HG02870 (cell line): ENCODE measurements around the gene HEATR5A.
"Not testable (repeated sequence)": the region's sequence is repeated elsewhere in the genome, so short reads cannot be mapped to it uniquely, and the experiment has no call there.

Experiments used
- ATAC-seq: cut with Tn5 transposase; IDR thresholded peaks from one replicate; pipeline ENCODE4 v1.9.1; 2021; ENCODE audit warnings: mild to moderate bottlenecking, moderate library complexity; ENCODE audit not compliant: unreplicated experiment

The HEATR5A gene

DNA sequence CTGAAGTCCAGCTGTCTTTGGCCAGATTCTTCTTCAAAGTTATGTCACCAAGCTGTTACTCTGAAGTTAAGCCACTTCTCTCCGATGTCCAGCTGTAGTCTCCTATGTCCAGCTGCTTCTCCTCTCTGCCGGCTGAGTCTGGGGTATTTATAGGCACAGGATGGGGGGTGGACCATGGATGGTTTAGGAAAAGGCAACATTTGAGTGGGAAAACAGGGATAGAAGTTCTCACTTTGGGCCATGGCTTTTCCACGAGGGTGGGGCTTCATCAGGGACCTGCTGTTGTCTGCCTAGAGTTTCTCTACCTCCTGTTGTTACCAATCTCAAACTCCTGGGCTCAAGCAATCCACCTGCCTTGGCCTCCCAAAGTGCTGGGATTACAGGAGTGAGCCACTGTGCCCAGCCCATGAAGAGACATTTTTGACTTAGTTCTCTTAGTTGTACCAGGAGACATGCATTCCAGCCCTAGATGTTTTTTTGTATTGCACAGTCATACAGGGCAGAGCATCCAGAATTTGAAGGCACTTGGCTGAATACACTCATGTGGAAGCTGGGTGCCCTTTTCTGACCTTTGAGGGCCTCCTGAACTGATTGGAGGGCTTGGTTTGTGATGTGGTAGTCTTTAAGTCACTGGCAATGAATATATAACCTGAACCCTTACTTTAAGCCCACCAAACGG, 132.9 kb downstream of the HEATR5A start:
- no peak for ATAC-seq

- ATAC-seq, result no peak
These were observed 133.7 kb downstream of the HEATR5A start for GRCh38 chr14:31286456-31287293.

DNA sequence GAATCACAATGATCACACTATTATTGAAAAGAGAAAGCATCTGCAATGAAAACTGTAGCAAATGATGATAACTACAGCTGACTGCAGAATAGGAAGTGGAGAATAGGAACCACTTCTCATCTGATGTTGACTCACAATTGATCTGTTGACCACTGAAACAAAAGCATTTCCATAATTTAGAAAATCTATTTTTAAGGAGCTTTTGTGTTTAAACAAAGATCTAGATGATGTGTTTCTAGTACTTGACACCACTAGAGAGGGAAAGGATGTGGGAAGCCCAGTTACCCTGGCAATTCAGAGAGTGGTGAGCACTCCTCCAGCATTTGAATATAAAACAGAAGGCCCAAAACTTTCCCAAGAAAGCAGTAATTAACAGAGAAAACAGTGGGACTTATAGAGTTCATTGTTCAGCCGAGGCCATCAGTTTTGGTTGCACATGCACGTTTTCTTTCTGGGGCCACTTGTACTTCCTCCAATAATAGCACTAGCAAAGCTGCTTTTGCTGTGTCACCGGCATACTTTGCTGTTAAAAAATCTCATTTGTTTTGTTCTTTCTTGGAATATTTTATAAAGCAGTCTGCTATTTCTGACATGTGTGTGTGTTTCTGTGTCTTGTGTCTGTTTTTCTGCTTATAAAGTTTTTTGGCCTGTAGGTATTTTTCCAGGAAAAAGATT, 136.6 kb downstream of the HEATR5A start:
- ATAC-seq, result peak; percentile 78

DNA sequence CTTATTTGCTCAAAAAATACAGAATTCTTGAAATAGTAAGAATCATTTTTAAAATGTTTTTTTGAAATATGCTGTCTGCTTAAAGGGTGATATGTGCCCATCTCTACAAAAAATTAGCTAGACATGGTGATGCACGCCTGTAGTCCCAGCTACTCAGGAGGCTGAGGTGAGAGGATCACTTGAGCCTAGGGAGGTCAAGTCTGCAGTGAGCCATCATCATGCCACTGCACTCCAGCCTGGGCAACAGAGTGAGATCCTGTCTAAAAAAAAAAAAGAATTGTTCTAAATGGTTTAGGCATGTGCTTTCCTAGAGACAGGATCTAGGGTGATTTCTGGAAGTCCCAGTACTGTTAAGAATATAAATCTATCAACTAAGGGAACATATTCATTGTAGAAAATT, 137.2 kb downstream of the HEATR5A start:
- ATAC-seq, result no peak

- no peak for ATAC-seq
These were observed 139.5 kb downstream of the HEATR5A start for GRCh38 chr14:31280871-31281220.

DNA sequence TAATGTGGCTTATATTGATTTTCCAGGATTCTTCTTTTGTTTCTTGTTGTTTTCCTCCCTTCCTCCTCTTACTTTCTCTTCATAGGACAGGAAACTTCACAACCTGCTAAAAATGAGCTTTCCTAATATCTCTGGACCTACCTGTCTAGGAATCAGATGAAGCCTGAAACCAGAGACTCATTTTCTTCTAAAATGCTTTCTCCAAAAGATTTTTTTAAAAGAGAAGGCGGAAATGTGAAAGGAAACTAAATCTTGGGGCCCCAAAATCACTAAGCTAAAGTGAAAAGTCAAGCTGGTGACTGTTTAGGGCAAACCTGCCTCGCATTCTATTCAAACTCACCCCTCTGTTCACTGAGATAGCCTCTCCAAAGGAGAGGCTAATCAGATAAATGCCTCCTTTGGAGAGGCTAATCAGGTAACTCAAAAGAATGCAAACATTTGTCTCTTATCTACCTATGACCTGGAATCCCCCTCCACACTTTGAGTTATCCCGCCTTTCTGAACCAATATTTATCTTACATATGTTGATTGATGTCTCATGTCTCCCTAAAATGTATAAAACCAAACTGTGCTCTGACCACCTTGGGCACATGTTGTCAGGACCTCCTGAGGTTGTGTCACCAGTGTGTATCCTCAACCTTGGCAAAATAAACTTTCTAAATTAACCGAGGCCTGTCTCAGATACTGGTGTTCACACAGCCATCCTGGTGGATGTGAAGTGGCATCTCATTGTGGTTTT, 140.0 kb downstream of the HEATR5A start:
- no peak for ATAC-seq

GRCh38 chr14:31278883-31279282, 141.5 kb downstream of the HEATR5A start:
- ATAC-seq, result no peak

DNA sequence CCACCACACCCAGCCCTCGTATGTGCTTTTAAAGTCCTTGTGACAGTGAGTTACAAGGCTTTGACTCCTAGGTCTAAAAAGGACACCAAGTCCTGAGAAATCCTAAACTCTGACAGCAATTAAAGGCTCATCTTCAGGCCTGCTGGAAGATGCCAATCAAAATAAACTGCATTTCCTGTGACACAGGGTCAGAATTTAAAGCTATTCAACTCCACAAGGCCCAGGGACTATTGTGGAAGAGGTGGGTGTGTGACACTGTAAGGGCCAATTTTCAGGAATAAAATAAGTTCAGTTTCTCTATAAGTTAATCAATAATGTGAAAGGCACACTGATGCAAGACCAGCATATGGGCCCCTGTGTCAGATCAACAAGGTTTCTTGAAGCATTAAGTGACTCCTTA, 143.3 kb downstream of the HEATR5A start:
- no peak for ATAC-seq

- not testable (repeated sequence) for ATAC-seq
These were observed 143.9 kb downstream of the HEATR5A start for GRCh38 chr14:31276417-31276816.

GRCh38 chr14:31275731-31276130, 144.6 kb downstream of the HEATR5A start:
- ATAC-seq, result no peak

- ATAC-seq, result no peak
These were observed 148.7 kb downstream of the HEATR5A start for GRCh38 chr14:31271648-31272047.

GRCh38 chr14:31270196-31270772, 150.1 kb downstream of the HEATR5A start:
- ATAC-seq, result no peak

- no peak for ATAC-seq
These were observed 150.6 kb downstream of the HEATR5A start for GRCh38 chr14:31269634-31270195.

DNA sequence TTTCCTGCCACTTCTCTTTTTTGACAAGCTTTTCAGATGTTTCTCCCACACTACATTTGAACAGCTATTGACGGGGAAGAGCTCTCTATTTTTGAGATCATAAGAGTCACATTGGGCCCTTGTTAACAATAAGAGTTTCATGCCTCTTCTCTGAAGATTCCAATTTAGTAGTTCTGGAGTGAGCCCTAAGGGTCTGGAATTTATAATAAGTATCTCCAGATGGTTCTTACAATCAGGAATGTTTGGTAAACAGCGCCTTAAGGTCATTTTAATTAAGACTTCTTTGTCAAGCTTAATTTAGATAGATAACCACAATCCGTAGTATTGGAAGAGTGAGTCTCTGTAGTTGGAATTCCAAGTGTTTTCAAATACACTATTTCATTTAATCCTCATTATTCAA, 152.1 kb downstream of the HEATR5A start:
- no peak for ATAC-seq

GRCh38 chr14:31266437-31267331, 153.7 kb downstream of the HEATR5A start:
- no peak for ATAC-seq

DNA sequence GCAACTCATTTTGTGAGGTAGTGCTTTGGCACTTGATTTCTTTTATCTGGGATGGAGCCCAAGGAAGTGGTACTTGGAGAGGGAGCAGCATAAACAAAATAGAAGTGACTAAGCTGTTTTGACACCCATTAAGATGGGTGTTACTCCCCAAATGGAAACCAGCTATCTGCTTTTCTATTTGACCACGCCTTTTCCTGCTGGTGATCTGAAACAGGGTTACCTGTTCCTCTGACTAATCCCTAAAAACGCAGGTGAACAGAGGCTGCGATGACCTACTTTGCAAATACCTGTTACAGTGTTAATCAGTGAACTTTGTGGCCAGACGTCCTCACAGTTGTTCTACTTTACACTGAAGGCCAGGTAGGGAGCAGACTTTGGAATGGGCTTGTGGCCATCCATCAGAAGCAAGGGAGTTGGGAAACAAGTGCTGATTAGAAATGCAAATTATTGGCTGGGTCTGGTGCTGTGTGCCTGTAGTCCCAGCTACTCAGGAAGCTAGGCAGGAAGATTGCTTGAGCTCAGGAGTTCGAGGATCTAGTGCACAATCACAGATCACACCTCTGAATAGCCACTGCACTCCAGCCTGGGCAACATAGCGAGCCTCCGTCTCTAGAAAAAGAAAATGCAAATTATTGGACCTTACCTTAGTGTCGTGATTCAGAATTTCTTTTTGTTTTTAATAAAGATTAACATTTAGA, 154.5 kb downstream of the HEATR5A start:
- no peak for ATAC-seq

DNA sequence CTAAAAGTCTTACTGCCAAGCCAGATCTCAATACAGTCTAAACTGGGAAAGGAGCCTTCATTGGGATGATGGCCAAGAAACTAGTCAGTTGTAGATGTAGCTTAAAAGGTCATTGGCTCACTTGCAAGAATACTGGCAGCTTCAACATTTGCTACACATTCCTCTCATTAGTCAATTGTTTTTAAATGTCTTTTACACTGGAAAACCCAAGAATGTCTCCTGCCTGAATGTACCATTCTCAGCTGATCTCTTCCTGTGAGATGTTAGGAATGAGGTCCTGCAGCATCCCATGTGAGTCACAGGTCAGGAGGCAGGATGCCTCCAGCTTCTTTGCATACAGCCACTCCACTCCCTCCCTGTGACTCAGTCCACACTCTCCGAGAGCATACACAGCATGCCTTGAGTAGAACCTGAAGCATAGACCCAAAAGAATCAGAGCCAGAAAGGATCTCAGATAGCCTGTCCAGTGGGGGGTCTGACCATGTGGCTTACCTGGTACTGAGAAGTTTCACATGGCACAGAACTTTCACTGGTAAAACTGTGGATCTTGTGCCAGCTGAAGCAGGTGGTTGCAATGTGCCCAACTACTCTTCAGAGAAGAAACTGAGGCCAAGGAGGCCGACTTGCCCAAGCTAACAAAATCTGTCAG, 156.7 kb downstream of the HEATR5A start:
- no peak for ATAC-seq
